ENCODE measurements around the gene CALML5.

The CALML5 gene

DNA sequence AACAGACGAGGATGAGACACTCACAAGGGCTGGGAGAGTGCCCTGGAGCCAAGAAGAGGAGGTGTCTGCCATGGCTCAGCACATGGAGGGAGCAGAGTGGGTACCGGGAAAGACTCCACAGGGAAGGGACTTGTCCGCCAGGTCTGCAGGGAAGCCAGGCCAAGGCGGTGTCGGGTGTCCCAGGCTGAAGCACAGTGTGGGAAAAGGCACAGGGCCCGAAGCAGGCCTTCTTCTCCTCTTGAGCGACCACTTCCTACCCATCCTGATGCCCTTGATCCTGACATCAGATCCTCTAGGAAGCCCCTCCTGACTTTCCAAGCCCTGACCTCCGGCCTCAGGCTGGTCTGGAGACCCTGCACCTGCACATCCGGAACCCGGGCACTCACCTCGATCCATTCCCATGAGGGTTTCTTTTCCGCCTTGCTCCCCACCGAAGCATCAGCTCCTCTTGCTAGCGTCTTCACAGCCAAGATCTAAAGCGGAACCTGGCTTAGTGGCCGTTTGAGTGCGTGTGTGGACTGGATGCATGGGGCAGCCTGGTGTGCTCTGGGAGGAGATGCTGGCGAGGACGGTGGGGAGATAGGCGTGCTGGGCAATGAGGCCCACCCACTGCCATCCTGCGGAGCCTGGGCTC is 33.8 kb upstream of the CALML5 start:
- DNase-seq (ENCODE audit: low read depth), result no peak

DNA sequence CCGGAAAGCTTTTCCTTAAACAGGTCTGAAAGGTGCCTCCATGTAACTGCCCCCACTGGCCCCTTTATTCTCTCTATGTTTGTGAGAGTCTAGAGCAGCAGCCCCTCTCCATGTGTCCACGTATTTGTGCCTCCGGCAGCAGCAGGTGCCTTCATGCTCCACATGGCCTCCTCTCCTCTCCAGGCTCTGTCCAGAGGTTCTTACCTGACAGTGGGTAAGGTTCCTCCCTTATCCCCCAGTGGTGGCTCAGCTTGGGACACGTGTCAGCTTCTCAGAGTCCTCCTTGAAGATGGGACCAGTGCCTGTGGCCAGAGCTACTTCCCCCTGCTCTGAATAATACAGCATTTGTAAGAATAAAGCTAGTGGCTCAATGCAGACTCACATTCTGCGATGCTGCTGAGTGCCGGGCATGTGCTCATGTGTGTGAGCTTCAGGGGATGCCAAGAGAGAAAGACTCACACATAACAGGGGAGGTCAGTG is 33.3 kb upstream of the CALML5 start:
- DNase-seq (ENCODE audit: low read depth), result no peak

GRCh38 chr10:5532307-5532605 is 32.9 kb upstream of the CALML5 start:
- no peak for DNase-seq (ENCODE audit: low read depth)

- no peak for DNase-seq (ENCODE audit: low read depth)
Measured at GRCh38 chr10:5531558-5532306, 32.4 kb upstream of the CALML5 start.

- no peak for DNase-seq (ENCODE audit: low read depth)
Measured at GRCh38 chr10:5530846-5531557, 31.6 kb upstream of the CALML5 start.

DNA sequence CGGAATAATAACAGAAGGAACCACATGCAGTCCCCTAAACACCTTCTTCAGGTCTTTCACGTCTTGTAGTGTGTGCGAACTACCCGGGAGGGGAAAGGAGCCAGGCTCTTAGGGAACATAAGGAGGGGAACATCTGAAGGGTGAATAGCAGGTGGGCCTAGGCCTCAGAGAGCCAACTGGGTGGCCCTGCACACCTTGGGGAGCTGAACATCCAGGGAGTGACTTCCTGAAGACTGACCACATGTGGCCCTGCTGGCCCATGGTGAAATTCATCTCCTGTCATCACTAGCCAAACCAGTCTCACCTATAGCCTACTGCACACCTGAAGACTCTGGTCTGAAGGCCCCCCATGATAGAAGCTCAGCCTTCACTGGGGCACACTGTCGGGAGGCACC is 31.0 kb upstream of the CALML5 start:
- DNase-seq (ENCODE audit: low read depth), result no peak

DNA sequence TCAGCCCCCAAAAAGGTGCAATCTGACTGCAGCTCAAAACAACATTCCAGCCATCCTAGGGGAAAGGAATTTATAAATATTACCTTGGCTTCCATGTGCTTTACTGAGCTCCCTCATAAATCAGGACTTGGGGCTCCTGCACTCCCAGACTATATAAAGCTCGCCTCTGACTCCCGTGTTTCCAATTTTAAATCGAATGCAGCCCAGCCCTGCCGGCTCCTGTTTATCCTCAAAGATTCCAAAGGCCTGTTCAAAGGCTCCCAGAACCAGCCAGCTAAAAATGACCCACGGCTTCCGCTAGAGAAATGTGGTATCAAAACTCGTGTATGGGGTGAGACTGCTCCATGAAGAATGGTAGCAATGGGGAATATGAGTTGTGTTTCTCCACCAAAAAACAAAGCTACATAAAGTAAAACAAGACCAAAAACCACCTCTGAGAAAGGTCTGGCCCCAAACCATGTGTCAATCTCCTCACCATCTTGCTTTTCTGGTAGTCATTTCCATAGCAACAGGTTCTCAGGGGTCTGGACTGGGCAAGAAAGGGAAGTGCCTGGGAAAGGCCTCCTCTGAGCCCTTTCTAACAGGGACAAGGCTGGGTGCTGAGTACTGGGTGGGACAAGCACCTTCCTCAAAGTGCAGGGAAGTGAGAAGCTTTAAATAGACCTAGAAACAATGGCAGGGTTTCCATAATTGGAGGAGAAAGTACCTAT is 30.5 kb upstream of the CALML5 start:
- DNase-seq (ENCODE audit: low read depth), result no peak

- no peak for DNase-seq (ENCODE audit: low read depth)
Measured at GRCh38 chr10:5528989-5529701, 29.8 kb upstream of the CALML5 start.

- no peak for DNase-seq (ENCODE audit: low read depth)
Measured at GRCh38 chr10:5527332-5528200, 28.2 kb upstream of the CALML5 start.

DNA sequence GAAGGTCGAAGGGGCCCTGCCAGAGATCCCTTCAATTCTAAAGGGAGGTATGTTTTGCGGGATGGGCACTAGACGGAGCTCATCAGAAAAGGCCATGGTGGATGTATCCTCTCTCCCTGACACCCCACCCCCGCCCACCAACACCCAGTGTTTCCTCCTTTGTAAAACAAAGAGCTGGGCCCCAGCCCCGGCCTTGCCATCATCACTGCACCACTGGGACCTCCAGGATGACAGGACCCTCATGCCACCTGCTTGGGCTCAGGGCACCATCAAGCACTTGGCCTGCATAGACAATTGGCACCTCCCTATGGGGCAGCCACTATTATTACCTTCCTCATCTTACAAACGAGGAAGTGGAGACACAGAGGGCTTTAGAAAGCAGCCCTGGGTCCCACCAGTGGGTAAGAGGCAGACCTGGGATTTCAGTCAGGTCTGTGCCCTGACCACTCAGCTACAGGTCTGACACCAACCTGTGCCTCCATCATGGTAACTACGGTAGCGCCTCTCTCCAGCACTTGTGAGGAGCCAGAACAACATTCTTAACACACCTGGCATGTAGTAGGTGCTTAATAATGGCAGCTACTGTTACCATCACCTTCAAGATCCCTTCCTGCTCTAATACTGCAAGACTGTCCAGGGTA is 27.4 kb upstream of the CALML5 start:
- DNase-seq (ENCODE audit: low read depth), result no peak

DNA sequence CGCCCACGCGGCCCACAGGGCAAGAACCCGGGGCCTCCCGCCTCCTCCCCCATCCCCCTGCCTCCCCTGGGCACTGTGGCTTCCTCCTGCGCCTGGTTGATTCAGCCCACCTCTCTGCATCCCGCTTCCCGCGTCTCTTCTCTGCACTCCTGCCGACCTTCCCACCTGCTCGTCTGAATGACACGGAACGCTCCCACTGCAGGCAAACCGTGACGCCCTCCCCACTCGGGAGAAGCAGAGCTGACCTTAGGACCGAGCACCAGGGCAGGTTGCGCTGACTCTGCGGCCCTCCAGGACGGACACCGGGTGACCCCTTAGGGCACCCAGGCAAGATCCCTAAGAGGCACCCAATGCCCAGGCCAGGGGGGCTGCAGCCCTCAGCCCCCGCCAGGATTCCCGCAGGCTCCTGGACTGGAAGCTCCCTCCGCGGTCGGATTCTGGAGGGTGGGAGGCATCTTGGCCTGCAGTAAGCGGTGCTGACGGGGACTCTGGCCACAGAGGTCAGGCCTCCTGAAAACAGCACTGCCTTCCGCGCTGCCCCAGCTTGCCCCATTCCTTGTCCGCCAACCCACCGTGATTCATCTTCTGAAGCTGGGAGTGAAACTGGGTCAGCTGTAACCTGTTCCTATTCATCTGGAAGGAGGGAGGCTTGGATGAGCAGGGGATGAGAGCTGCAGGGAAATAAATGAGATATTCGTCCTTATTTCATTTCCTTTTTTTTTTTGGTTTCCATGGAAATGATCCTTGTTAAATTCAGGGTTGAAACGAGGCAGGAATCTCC is 26.4 kb upstream of the CALML5 start:
- DNase-seq (ENCODE audit: low read depth), result no peak

DNA sequence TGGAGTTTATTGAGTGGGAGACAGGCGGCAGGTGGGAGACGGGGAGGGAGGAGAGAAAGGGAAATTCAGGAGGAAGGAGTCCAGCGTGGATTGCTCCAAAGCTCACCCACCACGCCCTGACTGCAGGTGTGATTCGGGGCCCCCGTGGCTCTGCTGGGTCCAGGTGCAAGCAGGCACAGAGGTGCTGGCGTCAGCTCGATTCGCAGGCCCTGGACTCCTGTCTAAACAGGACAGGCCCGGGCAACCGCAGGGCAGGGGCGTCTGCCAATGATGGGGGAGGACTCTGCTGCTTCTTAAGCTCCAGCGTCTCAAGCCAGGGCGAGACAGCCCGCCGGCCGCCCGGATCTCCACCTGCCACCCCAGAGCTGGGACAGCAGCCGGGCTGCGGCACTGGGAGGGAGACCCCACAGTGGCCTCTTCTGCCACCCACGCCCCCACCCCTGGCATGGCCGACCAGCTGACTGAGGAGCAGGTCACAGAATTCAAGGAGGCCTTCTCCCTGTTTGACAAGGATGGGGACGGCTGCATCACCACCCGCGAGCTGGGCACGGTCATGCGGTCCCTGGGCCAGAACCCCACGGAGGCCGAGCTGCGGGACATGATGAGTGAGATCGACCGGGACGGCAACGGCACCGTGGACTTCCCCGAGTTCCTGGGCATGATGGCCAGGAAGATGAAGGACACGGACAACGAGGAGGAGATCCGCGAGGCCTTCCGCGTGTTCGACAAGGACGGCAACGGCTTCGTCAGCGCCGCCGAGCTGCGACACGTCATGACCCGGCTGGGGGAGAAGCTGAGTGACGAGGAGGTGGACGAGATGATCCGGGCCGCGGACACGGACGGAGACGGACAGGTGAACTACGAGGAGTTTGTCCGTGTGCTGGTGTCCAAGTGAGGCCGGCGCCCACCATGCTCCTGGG is 25.5 kb upstream of the CALML5 start, which contains the start of gene CALML3:
Gene CALML3 (plus strand): TSS at position 321 of the 920 bp plus-strand sequence. CDS start 125 bp downstream, at position 446.
- no peak for DNase-seq (ENCODE audit: low read depth)

DNA sequence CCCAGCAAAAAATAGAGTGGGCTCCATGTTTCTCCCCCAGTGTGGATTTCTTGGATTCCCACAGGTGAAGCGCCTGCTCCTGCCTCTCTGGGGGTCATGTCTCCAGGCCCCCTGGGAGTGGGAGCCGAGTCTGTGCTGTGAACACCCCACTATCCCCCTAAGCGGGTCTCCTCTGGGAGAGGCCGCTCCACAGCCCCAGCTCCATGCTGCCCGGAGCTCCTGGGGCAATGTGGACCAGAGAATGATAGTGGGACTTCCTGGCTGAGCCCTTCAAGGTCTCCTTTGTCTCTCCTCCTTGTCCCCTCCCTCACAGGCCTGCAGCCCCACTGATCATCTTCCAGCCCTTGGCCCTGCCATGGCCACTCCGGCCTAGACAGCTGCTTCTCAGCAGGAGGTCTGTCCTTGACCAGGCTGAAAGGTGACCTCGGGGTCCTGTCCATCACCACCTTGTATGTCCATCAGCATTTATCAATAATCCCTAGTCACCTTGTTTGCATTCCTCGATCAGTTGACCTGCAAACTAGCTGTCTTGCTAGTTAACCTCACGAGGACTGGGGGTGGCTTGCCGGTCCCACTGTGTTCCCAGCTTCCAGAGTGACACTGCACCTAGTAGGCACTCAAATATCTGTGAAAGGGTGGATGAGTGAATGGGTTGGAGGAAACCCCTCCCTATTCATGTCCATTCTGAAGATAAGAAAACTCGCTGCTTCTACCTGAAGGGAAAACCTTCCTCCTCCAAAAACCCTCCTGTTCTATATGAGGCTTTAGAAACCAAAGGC is 24.6 kb upstream of the CALML5 start:
- no peak for DNase-seq (ENCODE audit: low read depth)

DNA sequence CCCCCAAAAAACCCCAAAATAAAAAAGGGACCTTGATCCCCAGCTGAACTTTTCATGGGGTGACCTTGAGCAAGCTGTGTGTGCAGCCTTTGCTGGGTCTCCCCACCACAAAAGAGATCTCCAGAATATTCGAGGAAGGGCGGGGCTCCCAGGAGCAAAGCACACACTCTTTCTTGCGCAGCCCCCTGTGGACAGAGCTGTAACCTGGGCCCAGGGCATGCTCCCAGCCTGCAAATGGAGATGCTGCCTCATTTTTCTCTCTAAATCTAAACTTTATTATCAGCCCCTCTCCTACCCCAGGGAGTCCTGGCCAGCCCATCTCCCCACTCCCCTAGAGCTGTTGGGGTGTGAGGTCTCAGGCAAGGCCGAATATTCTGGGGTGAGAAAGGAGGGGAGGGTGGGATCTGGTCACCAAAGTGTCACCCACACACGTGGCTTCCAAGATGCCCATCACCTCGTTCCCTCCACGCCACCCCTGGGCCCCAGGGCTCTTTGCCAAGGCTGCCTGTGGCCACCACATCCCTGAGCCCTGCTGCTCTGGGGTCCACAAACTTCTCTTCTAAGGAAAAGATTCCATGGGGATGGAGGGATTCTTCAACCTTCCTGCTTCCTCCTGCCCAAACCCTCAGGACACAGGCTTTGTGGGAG is 23.7 kb upstream of the CALML5 start:
- no peak for DNase-seq (ENCODE audit: low read depth)

DNA sequence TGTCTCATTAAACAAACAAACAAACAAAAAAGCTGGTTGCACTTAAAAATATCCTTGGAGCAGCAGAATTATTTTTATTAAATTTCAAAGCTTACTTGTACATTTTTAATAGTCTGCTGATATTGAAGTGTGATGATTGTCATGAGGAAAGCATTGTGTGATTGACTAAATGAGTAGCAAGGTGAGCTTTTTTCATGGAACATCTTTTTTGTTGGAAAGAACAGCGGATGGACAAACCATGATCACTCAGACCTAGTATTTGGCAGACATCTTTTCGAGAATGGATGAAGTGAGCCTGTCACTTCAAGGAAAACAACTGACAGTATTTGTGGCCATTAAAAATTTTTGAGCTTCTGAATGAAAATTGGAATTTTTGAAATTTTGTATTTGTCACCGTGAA is 19.7 kb upstream of the CALML5 start:
- no peak for DNase-seq (ENCODE audit: low read depth)

- no peak for DNase-seq (ENCODE audit: low read depth)
Measured at GRCh38 chr10:5518143-5518542, 18.8 kb upstream of the CALML5 start.

- no peak for DNase-seq (ENCODE audit: low read depth)
Measured at GRCh38 chr10:5517546-5517945, 18.2 kb upstream of the CALML5 start.
